Uterus (tissue), 2 donors: Measurements from ENCODE around the gene SAP130.

Experiments
- POLR2A ChIP-seq, 2 donors: fragments of 450-650 bp; IDR thresholded peaks; one replicate each; pipeline ENCODE4 v1.6.1; 2016; ENCODE audit warnings: antibody characterized with exemption in 2 of 2, mild to moderate bottlenecking in 1 of 2, moderate library complexity in 1 of 2
- TF ChIP-seq, protein P1 (sequence below), 4 experiments: fragments of 200-600 bp in 2 of 4; fragments of 450-650 bp in 2 of 4; sonication (generic) in 2 of 4; IDR thresholded peaks; one replicate each; pipeline ENCODE4 v1.5.1; 2016 to 2019; ENCODE audit warnings: antibody characterized with exemption in 4 of 4, mild to moderate bottlenecking in 2 of 4, moderate library complexity in 1 of 4

DNA sequence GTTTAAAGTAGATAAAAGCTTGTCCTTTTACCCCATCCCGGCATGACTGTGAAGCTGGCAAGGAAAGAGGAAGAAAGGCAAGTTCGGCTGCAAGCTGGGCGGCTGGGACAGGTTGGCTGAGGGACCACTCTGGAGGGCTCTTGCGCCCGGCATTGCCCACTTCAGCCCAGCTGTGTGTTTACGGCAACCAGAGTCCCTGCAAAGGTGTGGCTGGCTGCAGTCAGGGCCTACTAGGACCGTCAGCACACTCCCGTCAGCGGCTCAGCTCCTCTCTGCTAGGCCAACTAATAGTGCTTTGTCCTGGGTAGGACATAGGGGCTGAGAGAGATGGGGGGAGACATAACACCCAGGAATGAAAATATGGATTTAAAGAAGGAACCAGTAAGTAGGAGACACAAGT, 11.7 kb upstream of the SAP130 start:
- TF ChIP-seq, protein P1, sequence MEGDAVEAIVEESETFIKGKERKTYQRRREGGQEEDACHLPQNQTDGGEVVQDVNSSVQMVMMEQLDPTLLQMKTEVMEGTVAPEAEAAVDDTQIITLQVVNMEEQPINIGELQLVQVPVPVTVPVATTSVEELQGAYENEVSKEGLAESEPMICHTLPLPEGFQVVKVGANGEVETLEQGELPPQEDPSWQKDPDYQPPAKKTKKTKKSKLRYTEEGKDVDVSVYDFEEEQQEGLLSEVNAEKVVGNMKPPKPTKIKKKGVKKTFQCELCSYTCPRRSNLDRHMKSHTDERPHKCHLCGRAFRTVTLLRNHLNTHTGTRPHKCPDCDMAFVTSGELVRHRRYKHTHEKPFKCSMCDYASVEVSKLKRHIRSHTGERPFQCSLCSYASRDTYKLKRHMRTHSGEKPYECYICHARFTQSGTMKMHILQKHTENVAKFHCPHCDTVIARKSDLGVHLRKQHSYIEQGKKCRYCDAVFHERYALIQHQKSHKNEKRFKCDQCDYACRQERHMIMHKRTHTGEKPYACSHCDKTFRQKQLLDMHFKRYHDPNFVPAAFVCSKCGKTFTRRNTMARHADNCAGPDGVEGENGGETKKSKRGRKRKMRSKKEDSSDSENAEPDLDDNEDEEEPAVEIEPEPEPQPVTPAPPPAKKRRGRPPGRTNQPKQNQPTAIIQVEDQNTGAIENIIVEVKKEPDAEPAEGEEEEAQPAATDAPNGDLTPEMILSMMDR (IDR thresholded peaks at IDR 0.05): no peak
- TF ChIP-seq POLR2A (IDR thresholded peaks at IDR 0.05): no peak
